Activated naive CD8-positive, alpha-beta T cell treated with anti-CD3 and anti-CD28 coated beads for 36 hours (primary cell): ENCODE results near the gene ALDH1A2. TPM values are rescaled to one million over a fixed set of nuclear protein-coding genes. Genes with fewer than 3 reads are reported as not detected.

Experiments
- DNase-seq: peaks from one replicate; pipeline ENCODE4 v3.0.0; 2021
- H3K27ac Mint-ChIP-seq: one replicate; pipeline ENCODE4 v1.8.0; 2022; ENCODE audit warnings: mild to moderate bottlenecking, moderate library complexity, mixed read lengths
- H3K27me3 Mint-ChIP-seq: one replicate; pipeline ENCODE4 v1.8.0; 2022; ENCODE audit warnings: mild to moderate bottlenecking, mixed read lengths
- H3K36me3 Mint-ChIP-seq: one replicate; pipeline ENCODE4 v1.8.0; 2021; ENCODE audit warnings: mild to moderate bottlenecking, mixed read lengths
- H3K4me1 Mint-ChIP-seq: one replicate; pipeline ENCODE4 v1.8.0; 2021; ENCODE audit warnings: mixed read lengths
- H3K4me3 Mint-ChIP-seq: one replicate; pipeline ENCODE4 v1.8.0; 2022; ENCODE audit warnings: mild to moderate bottlenecking, moderate library complexity, mixed read lengths
- H3K9me3 Mint-ChIP-seq: one replicate; pipeline ENCODE4 v1.8.0; 2022; ENCODE audit warnings: mixed read lengths
- total RNA-seq, 2 experiments: library from RNA; stranded (reverse); gene quantifications; one replicate each; pipeline ENCODE4 v1.2.3, GENCODE V29; 2021

Gene ALDH1A2
- total RNA-seq, 2 experiments from 2014 or later = 0.35 to 0.90 TPM

- no peaks in the 10 kb centered on the region for H3K4me1 Mint-ChIP-seq
- DNase-seq = no peak
- H3K27ac Mint-ChIP-seq = no peak overlapping the region
- H3K27me3 Mint-ChIP-seq = peaks cover 49% of the 10 kb centered on the region
- no peak overlapping the region for H3K4me3 Mint-ChIP-seq
- H3K9me3 Mint-ChIP-seq = no peaks in the 10 kb centered on the region
- no peaks in the 10 kb centered on the region for H3K36me3 Mint-ChIP-seq
Observed at GRCh38 chr15:57903626-57904025, 161.9 kb downstream of the ALDH1A2 start.

Other genes starting within 250 kb of the ALDH1A2 start
- gene AQP9, start 72.7 kb upstream of the ALDH1A2 start, total RNA-seq = not detected